ENCODE measurements around the gene ALKBH2.

- TF ChIP-seq CTCF (conservative IDR thresholded peaks at IDR 0.05; ENCODE audit: low read depth in 2 of 2): no peak
- no peak for TF ChIP-seq JUNB (IDR thresholded peaks at IDR 0.05; ENCODE audit: unreplicated experiment)
- TF ChIP-seq, protein P1, sequence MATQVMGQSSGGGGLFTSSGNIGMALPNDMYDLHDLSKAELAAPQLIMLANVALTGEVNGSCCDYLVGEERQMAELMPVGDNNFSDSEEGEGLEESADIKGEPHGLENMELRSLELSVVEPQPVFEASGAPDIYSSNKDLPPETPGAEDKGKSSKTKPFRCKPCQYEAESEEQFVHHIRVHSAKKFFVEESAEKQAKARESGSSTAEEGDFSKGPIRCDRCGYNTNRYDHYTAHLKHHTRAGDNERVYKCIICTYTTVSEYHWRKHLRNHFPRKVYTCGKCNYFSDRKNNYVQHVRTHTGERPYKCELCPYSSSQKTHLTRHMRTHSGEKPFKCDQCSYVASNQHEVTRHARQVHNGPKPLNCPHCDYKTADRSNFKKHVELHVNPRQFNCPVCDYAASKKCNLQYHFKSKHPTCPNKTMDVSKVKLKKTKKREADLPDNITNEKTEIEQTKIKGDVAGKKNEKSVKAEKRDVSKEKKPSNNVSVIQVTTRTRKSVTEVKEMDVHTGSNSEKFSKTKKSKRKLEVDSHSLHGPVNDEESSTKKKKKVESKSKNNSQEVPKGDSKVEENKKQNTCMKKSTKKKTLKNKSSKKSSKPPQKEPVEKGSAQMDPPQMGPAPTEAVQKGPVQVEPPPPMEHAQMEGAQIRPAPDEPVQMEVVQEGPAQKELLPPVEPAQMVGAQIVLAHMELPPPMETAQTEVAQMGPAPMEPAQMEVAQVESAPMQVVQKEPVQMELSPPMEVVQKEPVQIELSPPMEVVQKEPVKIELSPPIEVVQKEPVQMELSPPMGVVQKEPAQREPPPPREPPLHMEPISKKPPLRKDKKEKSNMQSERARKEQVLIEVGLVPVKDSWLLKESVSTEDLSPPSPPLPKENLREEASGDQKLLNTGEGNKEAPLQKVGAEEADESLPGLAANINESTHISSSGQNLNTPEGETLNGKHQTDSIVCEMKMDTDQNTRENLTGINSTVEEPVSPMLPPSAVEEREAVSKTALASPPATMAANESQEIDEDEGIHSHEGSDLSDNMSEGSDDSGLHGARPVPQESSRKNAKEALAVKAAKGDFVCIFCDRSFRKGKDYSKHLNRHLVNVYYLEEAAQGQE (IDR thresholded peaks at IDR 0.05; ENCODE audit: unreplicated experiment): no peak
- no peak for TF ChIP-seq EZH2 (IDR thresholded peaks at IDR 0.05; ENCODE audit: low read depth, unreplicated experiment)
- TF ChIP-seq POLR2AphosphoS5 (IDR thresholded peaks at IDR 0.05; ENCODE audit: low read depth): no peak
- TF ChIP-seq STAT1 (IDR thresholded peaks at IDR 0.05; ENCODE audit: unreplicated experiment): no peak
- no peak for TF ChIP-seq ZNF114 (CRISPR knock-in tag; IDR thresholded peaks at IDR 0.05)
- TF ChIP-seq EZH2phosphoT487 (IDR thresholded peaks at IDR 0.05; ENCODE audit: unreplicated experiment): no peak
- TF ChIP-seq ZNF331 (CRISPR knock-in tag; IDR thresholded peaks at IDR 0.05; ENCODE audit: low read depth): no peak
- no peak for TF ChIP-seq CREB1 (CRISPR knock-in tag; IDR thresholded peaks at IDR 0.05; ENCODE audit: low read depth)
Measured at GRCh38 chr12:109137055-109137454, 43.8 kb upstream of the ALKBH2 start.
